ENCODE results near the gene TBC1D16. TPM values are rescaled to one million over a fixed set of nuclear protein-coding genes. Genes with fewer than 3 reads are reported as not detected.
A peak's percentile ranks its signal among the peaks of the same experiment; 100 is the strongest.
"Not testable (repeated sequence)": the region's sequence is repeated elsewhere in the genome, so short reads cannot be mapped to it uniquely, and the experiment has no call there.

TBC1D16 gene
- total and polyA plus RNA-seq, 8 donors, result 17.3 to 49.1 (median 31.3) TPM

- Histone ChIP-seq H3K9me3 (no peaks in the 10 kb centered on the region), H3K27ac (no peak overlapping the region), H3K27me3 (no peaks in the 10 kb centered on the region), H3K4me3 (no peak overlapping the region), H3K4me1 (peaks cover 8 to 9% of the 10 kb centered on the region in 2 donors), H3K36me3 (no peaks in the 10 kb centered on the region)
- no peak for TF ChIP-seq CTCF (IDR thresholded peaks at IDR 0.05)
- DNase-seq (no peak), ATAC-seq (no peak)
- intact Hi-C loops (cut with DNase I), result no loop called here
Observed at GRCh38 chr17:79956853-79957252, 78.8 kb downstream of the TBC1D16 start.

- H3K27ac ChIP-seq; ATAC-seq; H3K9me3 ChIP-seq; H3K36me3 ChIP-seq; intact Hi-C loops (cut with DNase I); H3K27me3 ChIP-seq; H3K4me3 ChIP-seq; DNase-seq: not testable (repeated sequence)
- peaks cover 8 to 14% of the 10 kb centered on the region in 2 donors for H3K4me1 ChIP-seq
Observed at GRCh38 chr17:79956441-79956735, 79.3 kb downstream of the TBC1D16 start.

GRCh38 chr17:79955691-79956440 is 79.8 kb downstream of the TBC1D16 start:
- H3K9me3 ChIP-seq, result no peaks in the 10 kb centered on the region
- DNase-seq, result peak in 1 of 4 donors; percentile 47

GRCh38 chr17:79955167-79955549 is 80.5 kb downstream of the TBC1D16 start:
- Histone ChIP-seq H3K27ac (no peak overlapping the region), H3K36me3 (peaks cover 0 to 3% of the 10 kb centered on the region in 2 donors), H3K27me3 (no peaks in the 10 kb centered on the region), H3K9me3 (no peaks in the 10 kb centered on the region), H3K4me3 (no peak overlapping the region), H3K4me1 (peaks cover 8 to 21% of the 10 kb centered on the region in 2 donors)
- DNase-seq (peak in 1 of 4 donors; percentile 37), ATAC-seq (no peak)
- TF ChIP-seq CTCF (IDR thresholded peaks at IDR 0.05), result no peak
- intact Hi-C loops (cut with DNase I), result no loop called here

More at GRCh38 chr17:79955691-79956440, 79.8 kb downstream of the TBC1D16 start:
- no peak for TF ChIP-seq CTCF (IDR thresholded peaks at IDR 0.05)
- no peak for ATAC-seq
- H3K27ac ChIP-seq, result no peak overlapping the region
- no peak overlapping the region for H3K4me3 ChIP-seq
- no peaks in the 10 kb centered on the region for H3K27me3 ChIP-seq
- H3K4me1 ChIP-seq, result peaks cover 8 to 19% of the 10 kb centered on the region in 2 donors
- no peaks in the 10 kb centered on the region for H3K36me3 ChIP-seq
- intact Hi-C loops (cut with DNase I), result no loop called here

GRCh38 chr17:79954281-79955166 is 81.1 kb downstream of the TBC1D16 start:
- H3K27ac ChIP-seq, result no peak overlapping the region
- ATAC-seq (peak; percentile 10), DNase-seq (peak in 1 of 4 donors; percentile 56)
- H3K4me1 ChIP-seq, result peaks cover 8 to 21% of the 10 kb centered on the region in 2 donors
- H3K9me3 ChIP-seq, result no peaks in the 10 kb centered on the region
- no peak overlapping the region for H3K4me3 ChIP-seq
- H3K36me3 ChIP-seq, result peaks cover 0 to 9% of the 10 kb centered on the region in 2 donors
- intact Hi-C loops (cut with DNase I), result no loop called here
- no peaks in the 10 kb centered on the region for H3K27me3 ChIP-seq
- TF ChIP-seq CTCF (IDR thresholded peaks at IDR 0.05), result no peak
